HepG2 (cell line): ENCODE data around the gene HINFP. TPM values are rescaled to one million over a fixed set of nuclear protein-coding genes. Genes with fewer than 3 reads are reported as not detected.

Source experiments
- CEBPB ChIP-seq: IDR thresholded peaks from 2 replicates; pipeline ENCODE4 v1.6.1; 2011; ENCODE audit warnings: low read depth, low read length, improper control_type of control experiment, borderline replicate concordance
- FLYWCH1 ChIP-seq: sonication (generic); formaldehyde crosslinking; IDR thresholded peaks from 2 replicates; pipeline ENCODE4 v1.8.1; 2023; ENCODE audit warnings: mild to moderate bottlenecking, missing genetic modification reagents
- FOXP1 ChIP-seq, 2 experiments: fragments of 450-650 bp in 1 of 2; IDR thresholded peaks; 2 replicates each; pipeline ENCODE4 v1.6.1; 2017 to 2018; ENCODE audit warnings: antibody characterized with exemption in 1 of 2
- MIER3 ChIP-seq: IDR thresholded peaks from 2 replicates; pipeline ENCODE4 v1.6.1; 2016; ENCODE audit warnings: missing compliant biosample characterization, borderline replicate concordance
- MZF1 ChIP-seq: sonication (generic); formaldehyde crosslinking; IDR thresholded peaks from 2 replicates; pipeline ENCODE4 v1.8.1; 2023; ENCODE audit warnings: mild to moderate bottlenecking, missing genetic modification reagents, borderline replicate concordance
- NFKB2 ChIP-seq: sonication (generic); formaldehyde crosslinking; IDR thresholded peaks from 2 replicates; pipeline ENCODE4 v1.4.0; 2020; ENCODE audit warnings: missing genetic modification reagents, borderline replicate concordance
- PAF1 ChIP-seq: IDR thresholded peaks from 2 replicates; pipeline ENCODE4 v1.6.1; 2016; ENCODE audit warnings: missing genetic modification reagents, missing compliant biosample characterization
- RFXAP ChIP-seq: sonication (generic); formaldehyde crosslinking; IDR thresholded peaks from 2 replicates; pipeline ENCODE4 v1.4.0; 2020; ENCODE audit warnings: missing genetic modification reagents, borderline replicate concordance
- SRY ChIP-seq: sonication (generic); formaldehyde crosslinking; IDR thresholded peaks from 2 replicates; pipeline ENCODE4 v1.8.0; 2022; ENCODE audit warnings: mild to moderate bottlenecking, missing genetic modification reagents
- STAT5B ChIP-seq: sonication (generic); formaldehyde crosslinking; IDR thresholded peaks from 2 replicates; pipeline ENCODE4 v1.4.0; 2020; ENCODE audit warnings: missing genetic modification reagents
- ZFP37 ChIP-seq: sonication (generic); formaldehyde crosslinking; IDR thresholded peaks from 2 replicates; pipeline ENCODE4 v1.4.0; 2020; ENCODE audit warnings: missing genetic modification reagents, borderline replicate concordance
- ZNF230 ChIP-seq: sonication (generic); formaldehyde crosslinking; IDR thresholded peaks from 2 replicates; pipeline ENCODE4 v1.4.0; 2020; ENCODE audit warnings: mild to moderate bottlenecking, missing genetic modification reagents
- ZNF263 ChIP-seq: sonication (generic); formaldehyde crosslinking; IDR thresholded peaks from 2 replicates; pipeline ENCODE4 v1.4.0; 2020; ENCODE audit warnings: missing genetic modification reagents
- ZNF441 ChIP-seq: sonication (generic); formaldehyde crosslinking; IDR thresholded peaks from 2 replicates; pipeline ENCODE4 v1.7.0; 2021; ENCODE audit warnings: missing genetic modification reagents, borderline replicate concordance
- ZNF780A ChIP-seq: sonication (generic); formaldehyde crosslinking; IDR thresholded peaks from 2 replicates; pipeline ENCODE4 v1.8.0; 2022; ENCODE audit warnings: mild to moderate bottlenecking, missing genetic modification reagents, moderate library complexity
- ZSCAN22 ChIP-seq: sonication (generic); formaldehyde crosslinking; IDR thresholded peaks from 2 replicates; pipeline ENCODE4 v1.4.0; 2020; ENCODE audit warnings: mild to moderate bottlenecking, missing genetic modification reagents
- polyA plus RNA-seq, 8 experiments: library from polyadenylated mRNA; depleted of rRNA in 3 of 8; stranded (reverse) in 7 of 8; unstranded in 1 of 8; fragments of >200 nt; fragmentation: Illumina TruSeq in 4 of 8; extraction: Trizol in 4 of 8; gene quantifications; 2 replicates each; pipeline versions ENCODE4 v1.2.1 to v1.2.3, GENCODE V29; 2011 to 2016; ENCODE audit warnings: low read depth in 4 of 8, missing spikeins in 1 of 8, mixed read lengths in 1 of 8; ENCODE audit not compliant: insufficient read depth in 1 of 8
- total RNA-seq, 5 experiments: library from RNA; depleted of rRNA; stranded (reverse); fragments of >200 nt; fragmentation: Illumina TruSeq; extraction: Trizol; gene quantifications; 2 replicates each; pipeline ENCODE4 v1.2.3, GENCODE V29; 2016; ENCODE audit warnings: low read depth in 1 of 5
- TF ChIP-seq, protein P1 (sequence below): sonication (generic); formaldehyde crosslinking; IDR thresholded peaks from 2 replicates; pipeline ENCODE4 v1.4.0; 2020; ENCODE audit warnings: missing genetic modification reagents
- TF ChIP-seq, protein P2 (sequence below): IDR thresholded peaks from 2 replicates; pipeline ENCODE4 v1.6.1; 2012; ENCODE audit warnings: inconsistent platforms
- TF ChIP-seq, protein P3 (sequence below): sonication (generic); formaldehyde crosslinking; IDR thresholded peaks from 2 replicates; pipeline ENCODE4 v1.5.0; 2020; ENCODE audit warnings: missing genetic modification reagents
- TF ChIP-seq, protein P4 (sequence below): sonication (generic); formaldehyde crosslinking; IDR thresholded peaks from 2 replicates; pipeline ENCODE4 v1.5.0; 2020; ENCODE audit warnings: mild to moderate bottlenecking, missing genetic modification reagents
- TF ChIP-seq, protein P5 (sequence below): IDR thresholded peaks from 2 replicates; pipeline ENCODE4 v1.6.1; 2016; ENCODE audit warnings: missing compliant biosample characterization, missing genetic modification reagents, borderline replicate concordance
- TF ChIP-seq, protein P6 (sequence below): sonication (generic); formaldehyde crosslinking; IDR thresholded peaks from 2 replicates; pipeline ENCODE4 v1.4.0; 2020; ENCODE audit warnings: mild to moderate bottlenecking, low read depth, missing genetic modification reagents

HINFP gene
- total and polyA plus RNA-seq, 2 of the 13 experiments (the other 11 are each of a cell fraction or from before 2014, with no cell fraction given): 15.1 to 21.4 TPM

DNA sequence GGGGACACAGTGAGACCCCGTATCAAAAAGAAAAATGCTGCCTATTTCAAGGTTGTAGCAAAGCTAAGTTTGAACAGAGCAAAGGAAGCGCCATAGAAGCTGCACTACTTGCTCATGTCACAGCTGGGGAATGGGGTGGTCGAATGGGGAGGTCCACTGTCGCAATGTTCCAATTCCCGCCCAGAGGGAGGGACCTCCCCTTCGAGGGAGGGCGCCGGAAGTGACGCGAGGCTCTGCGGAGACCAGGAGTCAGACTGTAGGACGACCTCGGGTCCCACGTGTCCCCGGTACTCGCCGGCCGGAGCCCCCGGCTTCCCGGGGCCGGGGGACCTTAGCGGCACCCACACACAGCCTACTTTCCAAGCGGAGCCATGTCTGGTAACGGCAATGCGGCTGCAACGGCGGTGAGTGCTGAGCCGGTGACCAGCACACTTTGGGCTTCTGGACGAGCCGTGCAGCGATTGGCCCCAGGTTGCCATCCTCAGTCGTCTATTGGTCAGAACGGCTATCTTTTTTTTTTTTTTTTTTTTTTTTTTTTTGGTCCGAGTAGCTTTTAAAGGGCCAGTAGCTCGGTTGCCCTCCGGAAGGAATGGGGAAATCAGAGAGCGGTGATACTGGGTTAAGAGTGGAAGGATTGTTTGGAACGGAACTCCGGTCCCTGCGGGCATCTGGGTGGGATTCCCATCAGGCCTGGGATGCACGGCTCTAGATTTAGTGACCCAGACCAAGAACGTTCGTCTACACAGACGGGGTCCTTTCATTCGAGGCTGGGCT, 36.5 kb upstream of the HINFP start, which contains the start of gene HMBS (continued):
- TF ChIP-seq, protein P1, sequence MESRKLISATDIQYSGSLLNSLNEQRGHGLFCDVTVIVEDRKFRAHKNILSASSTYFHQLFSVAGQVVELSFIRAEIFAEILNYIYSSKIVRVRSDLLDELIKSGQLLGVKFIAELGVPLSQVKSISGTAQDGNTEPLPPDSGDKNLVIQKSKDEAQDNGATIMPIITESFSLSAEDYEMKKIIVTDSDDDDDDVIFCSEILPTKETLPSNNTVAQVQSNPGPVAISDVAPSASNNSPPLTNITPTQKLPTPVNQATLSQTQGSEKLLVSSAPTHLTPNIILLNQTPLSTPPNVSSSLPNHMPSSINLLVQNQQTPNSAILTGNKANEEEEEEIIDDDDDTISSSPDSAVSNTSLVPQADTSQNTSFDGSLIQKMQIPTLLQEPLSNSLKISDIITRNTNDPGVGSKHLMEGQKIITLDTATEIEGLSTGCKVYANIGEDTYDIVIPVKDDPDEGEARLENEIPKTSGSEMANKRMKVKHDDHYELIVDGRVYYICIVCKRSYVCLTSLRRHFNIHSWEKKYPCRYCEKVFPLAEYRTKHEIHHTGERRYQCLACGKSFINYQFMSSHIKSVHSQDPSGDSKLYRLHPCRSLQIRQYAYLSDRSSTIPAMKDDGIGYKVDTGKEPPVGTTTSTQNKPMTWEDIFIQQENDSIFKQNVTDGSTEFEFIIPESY (CRISPR knock-in tag): 0 out of 2 replicates have a peak, but pooled peaks have one; percentile 9
- TF ChIP-seq SRY (CRISPR knock-in tag) (no peak; the same call in 1 of the 2 replicates), FLYWCH1 (CRISPR knock-in tag) (no peak), ZNF263 (CRISPR knock-in tag) (0 out of 2 replicates have a peak, but pooled peaks have one; percentile 42), NFKB2 (CRISPR knock-in tag) (no peak), ZSCAN22 (no peak), ZFP37 (CRISPR knock-in tag) (no peak), FOXP1 (IDR thresholded peaks at IDR 0.05) (no peak), FOXP1 (CRISPR knock-in tag; IDR thresholded peaks at IDR 0.05) (no peak), RFXAP (CRISPR knock-in tag) (no peak; the same call in none of the 2 replicates), PAF1 (CRISPR knock-in tag) (no peak), CEBPB (peak; percentile 94), MIER3 (no peak), ZNF780A (no peak), STAT5B (CRISPR knock-in tag) (0 out of 2 replicates have a peak, but pooled peaks have one; percentile 53), ZNF441 (CRISPR knock-in tag) (no peak), MZF1 (CRISPR knock-in tag) (no peak), ZNF230 (CRISPR knock-in tag) (peak; percentile 93)
- TF ChIP-seq, protein P2, sequence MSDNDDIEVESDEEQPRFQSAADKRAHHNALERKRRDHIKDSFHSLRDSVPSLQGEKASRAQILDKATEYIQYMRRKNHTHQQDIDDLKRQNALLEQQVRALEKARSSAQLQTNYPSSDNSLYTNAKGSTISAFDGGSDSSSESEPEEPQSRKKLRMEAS: peak; percentile 78
- TF ChIP-seq, protein P3, sequence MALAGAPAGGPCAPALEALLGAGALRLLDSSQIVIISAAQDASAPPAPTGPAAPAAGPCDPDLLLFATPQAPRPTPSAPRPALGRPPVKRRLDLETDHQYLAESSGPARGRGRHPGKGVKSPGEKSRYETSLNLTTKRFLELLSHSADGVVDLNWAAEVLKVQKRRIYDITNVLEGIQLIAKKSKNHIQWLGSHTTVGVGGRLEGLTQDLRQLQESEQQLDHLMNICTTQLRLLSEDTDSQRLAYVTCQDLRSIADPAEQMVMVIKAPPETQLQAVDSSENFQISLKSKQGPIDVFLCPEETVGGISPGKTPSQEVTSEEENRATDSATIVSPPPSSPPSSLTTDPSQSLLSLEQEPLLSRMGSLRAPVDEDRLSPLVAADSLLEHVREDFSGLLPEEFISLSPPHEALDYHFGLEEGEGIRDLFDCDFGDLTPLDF (CRISPR knock-in tag): peak; percentile 90
- TF ChIP-seq, protein P4, sequence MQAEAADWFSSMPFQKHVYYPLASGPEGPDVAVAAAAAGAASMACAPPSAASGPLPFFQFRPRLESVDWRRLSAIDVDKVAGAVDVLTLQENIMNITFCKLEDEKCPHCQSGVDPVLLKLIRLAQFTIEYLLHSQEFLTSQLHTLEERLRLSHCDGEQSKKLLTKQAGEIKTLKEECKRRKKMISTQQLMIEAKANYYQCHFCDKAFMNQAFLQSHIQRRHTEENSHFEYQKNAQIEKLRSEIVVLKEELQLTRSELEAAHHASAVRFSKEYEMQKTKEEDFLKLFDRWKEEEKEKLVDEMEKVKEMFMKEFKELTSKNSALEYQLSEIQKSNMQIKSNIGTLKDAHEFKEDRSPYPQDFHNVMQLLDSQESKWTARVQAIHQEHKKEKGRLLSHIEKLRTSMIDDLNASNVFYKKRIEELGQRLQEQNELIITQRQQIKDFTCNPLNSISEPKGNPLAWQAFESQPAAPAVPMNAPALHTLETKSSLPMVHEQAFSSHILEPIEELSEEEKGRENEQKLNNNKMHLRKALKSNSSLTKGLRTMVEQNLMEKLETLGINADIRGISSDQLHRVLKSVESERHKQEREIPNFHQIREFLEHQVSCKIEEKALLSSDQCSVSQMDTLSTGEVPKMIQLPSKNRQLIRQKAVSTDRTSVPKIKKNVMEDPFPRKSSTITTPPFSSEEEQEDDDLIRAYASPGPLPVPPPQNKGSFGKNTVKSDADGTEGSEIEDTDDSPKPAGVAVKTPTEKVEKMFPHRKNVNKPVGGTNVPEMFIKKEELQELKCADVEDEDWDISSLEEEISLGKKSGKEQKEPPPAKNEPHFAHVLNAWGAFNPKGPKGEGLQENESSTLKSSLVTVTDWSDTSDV (CRISPR knock-in tag): no peak
- TF ChIP-seq, protein P5, sequence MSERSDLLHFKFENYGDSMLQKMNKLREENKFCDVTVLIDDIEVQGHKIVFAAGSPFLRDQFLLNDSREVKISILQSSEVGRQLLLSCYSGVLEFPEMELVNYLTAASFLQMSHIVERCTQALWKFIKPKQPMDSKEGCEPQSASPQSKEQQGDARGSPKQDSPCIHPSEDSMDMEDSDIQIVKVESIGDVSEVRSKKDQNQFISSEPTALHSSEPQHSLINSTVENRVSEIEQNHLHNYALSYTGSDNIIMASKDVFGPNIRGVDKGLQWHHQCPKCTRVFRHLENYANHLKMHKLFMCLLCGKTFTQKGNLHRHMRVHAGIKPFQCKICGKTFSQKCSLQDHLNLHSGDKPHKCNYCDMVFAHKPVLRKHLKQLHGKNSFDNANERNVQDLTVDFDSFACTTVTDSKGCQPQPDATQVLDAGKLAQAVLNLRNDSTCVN (CRISPR knock-in tag): no peak
- TF ChIP-seq, protein P6, sequence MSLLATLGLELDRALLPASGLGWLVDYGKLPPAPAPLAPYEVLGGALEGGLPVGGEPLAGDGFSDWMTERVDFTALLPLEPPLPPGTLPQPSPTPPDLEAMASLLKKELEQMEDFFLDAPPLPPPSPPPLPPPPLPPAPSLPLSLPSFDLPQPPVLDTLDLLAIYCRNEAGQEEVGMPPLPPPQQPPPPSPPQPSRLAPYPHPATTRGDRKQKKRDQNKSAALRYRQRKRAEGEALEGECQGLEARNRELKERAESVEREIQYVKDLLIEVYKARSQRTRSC (CRISPR knock-in tag): no peak
